Measurements from ENCODE around the gene AMBRA1.

DNA sequence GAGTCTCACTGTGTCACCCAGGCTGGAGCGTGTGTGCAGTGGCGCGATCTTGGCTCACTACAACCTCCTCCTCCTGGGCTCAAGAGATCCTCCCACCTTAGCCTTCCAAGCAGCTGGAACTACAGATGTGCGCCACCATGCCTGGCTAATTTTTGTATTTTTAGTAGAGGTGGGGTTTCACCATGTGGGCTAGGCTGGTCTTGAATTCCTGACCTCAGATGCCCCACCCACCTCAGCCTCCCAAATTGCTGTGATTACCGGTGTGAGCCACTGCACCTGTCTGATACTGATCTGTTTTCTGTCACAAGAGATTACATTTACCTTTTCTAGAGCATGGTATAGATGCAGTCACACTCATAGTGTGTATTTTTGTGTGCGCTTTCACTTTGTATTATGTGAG is 35.1 kb upstream of the AMBRA1 start:
- no peak for TF ChIP-seq EZH2 (IDR thresholded peaks at IDR 0.05; ENCODE audit: borderline replicate concordance, low read depth, low read length, severe bottlenecking)
- TF ChIP-seq, protein P1, sequence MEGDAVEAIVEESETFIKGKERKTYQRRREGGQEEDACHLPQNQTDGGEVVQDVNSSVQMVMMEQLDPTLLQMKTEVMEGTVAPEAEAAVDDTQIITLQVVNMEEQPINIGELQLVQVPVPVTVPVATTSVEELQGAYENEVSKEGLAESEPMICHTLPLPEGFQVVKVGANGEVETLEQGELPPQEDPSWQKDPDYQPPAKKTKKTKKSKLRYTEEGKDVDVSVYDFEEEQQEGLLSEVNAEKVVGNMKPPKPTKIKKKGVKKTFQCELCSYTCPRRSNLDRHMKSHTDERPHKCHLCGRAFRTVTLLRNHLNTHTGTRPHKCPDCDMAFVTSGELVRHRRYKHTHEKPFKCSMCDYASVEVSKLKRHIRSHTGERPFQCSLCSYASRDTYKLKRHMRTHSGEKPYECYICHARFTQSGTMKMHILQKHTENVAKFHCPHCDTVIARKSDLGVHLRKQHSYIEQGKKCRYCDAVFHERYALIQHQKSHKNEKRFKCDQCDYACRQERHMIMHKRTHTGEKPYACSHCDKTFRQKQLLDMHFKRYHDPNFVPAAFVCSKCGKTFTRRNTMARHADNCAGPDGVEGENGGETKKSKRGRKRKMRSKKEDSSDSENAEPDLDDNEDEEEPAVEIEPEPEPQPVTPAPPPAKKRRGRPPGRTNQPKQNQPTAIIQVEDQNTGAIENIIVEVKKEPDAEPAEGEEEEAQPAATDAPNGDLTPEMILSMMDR (IDR thresholded peaks at IDR 0.05; ENCODE audit: borderline replicate concordance, extremely low read depth, low read length, poor library complexity, severe bottlenecking) = no peak
